ENCODE data around the gene PITX2.

PITX2 gene

DNA sequence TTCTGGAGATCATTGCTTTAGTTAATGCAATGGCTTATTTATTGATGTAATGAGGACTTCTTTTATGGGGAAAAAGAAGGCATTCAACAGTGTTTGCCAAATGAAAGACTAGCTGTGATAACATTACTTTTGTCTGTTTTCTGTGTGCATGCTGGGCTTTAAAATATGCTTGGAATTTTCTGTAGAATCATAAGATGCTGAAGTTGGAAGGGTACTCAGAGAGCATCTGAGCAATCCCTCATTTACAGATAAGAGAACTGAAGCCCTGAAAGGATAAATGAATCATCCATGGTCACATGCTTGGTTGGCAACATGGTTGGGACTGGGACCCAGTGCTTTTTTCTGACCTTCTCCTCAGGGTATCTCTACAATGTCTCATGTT, 31.4 kb upstream of the PITX2 start:
- no peak for DNase-seq
- no peak overlapping the region for H3K27ac ChIP-seq (ENCODE audit: low read length)
- H3K36me3 ChIP-seq (replicated peaks; ENCODE audit: insufficient read depth, low read length): no peaks in the 10 kb centered on the region
- no peak overlapping the region for H3K4me3 ChIP-seq (ENCODE audit: low read length)
- no peaks in the 10 kb centered on the region for H3K9me3 ChIP-seq (replicated peaks; ENCODE audit: insufficient read depth, low read length)
- no peaks in the 10 kb centered on the region for H3K4me1 ChIP-seq (ENCODE audit: low read length)
- no peaks in the 10 kb centered on the region for H3K79me2 ChIP-seq (ENCODE audit: low read length)
- H3K9me2 ChIP-seq (replicated peaks; ENCODE audit: insufficient read depth, low read length): no peaks in the 10 kb centered on the region
- no peaks in the 10 kb centered on the region for H3K27me3 ChIP-seq (replicated peaks; ENCODE audit: insufficient read depth, low read length)
- H3K4me2 ChIP-seq (ENCODE audit: low read depth, low read length): no peak overlapping the region
- H3K9ac ChIP-seq (ENCODE audit: low read length): no peak overlapping the region
- H4K20me1 ChIP-seq (ENCODE audit: insufficient read depth, low read length): no peaks in the 10 kb centered on the region
- H2AFZ ChIP-seq (ENCODE audit: low read length): no peak overlapping the region
- H3F3A ChIP-seq (ENCODE audit: insufficient read depth, low read length): no peaks in the 10 kb centered on the region
- TF ChIP-seq EZH2 (optimal IDR thresholded peaks at IDR 0.05; ENCODE audit: low read depth, low read length): no peak
- no peak for TF ChIP-seq CTCF (IDR thresholded peaks at IDR 0.05; ENCODE audit: low read length)
- no peak for TF ChIP-seq EZH2phosphoT487 (IDR thresholded peaks at IDR 0.05; ENCODE audit: low read length)

GRCh38 chr4:110653321-110654253, 30.7 kb upstream of the PITX2 start:
- no peak overlapping the region for H2AFZ ChIP-seq (ENCODE audit: low read length)
- no peak overlapping the region for H3K27ac ChIP-seq (ENCODE audit: low read length)
- TF ChIP-seq EZH2 (optimal IDR thresholded peaks at IDR 0.05; ENCODE audit: low read depth, low read length): no peak
- TF ChIP-seq EZH2phosphoT487 (IDR thresholded peaks at IDR 0.05; ENCODE audit: low read length): no peak
- TF ChIP-seq CTCF (IDR thresholded peaks at IDR 0.05; ENCODE audit: low read length): no peak
- H3K79me2 ChIP-seq (ENCODE audit: low read length): no peaks in the 10 kb centered on the region
- no peak overlapping the region for H3K4me2 ChIP-seq (ENCODE audit: low read depth, low read length)
- H3F3A ChIP-seq (ENCODE audit: insufficient read depth, low read length): no peaks in the 10 kb centered on the region
- no peaks in the 10 kb centered on the region for H4K20me1 ChIP-seq (ENCODE audit: insufficient read depth, low read length)
- no peaks in the 10 kb centered on the region for H3K27me3 ChIP-seq (replicated peaks; ENCODE audit: insufficient read depth, low read length)
- no peak overlapping the region for H3K9ac ChIP-seq (ENCODE audit: low read length)
- H3K4me1 ChIP-seq (ENCODE audit: low read length): no peaks in the 10 kb centered on the region
- no peaks in the 10 kb centered on the region for H3K36me3 ChIP-seq (replicated peaks; ENCODE audit: insufficient read depth, low read length)
- no peak overlapping the region for H3K4me3 ChIP-seq (ENCODE audit: low read length)
- no peaks in the 10 kb centered on the region for H3K9me3 ChIP-seq (replicated peaks; ENCODE audit: insufficient read depth, low read length)
- no peaks in the 10 kb centered on the region for H3K9me2 ChIP-seq (replicated peaks; ENCODE audit: insufficient read depth, low read length)
- no peak for DNase-seq

DNA sequence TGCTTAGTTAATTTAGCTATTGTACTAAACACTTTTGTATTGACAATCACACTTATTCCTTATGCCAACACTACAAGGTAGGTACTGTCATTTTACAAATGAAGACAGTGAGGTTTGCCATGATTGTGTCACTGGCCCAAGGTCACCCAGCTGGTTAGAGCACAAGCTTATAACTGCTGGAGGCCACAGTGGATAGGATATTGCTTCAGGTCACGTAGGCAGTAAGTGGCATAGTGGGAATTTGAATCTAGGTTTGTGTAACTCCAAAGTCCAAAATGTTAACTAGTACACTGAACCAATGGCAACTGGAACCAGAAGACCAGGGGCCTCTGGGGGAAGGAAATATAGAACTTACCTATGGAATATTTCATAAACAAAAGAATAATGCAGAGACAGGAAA, 21.1 kb upstream of the PITX2 start:
- H3K4me1 ChIP-seq (ENCODE audit: low read length): no peaks in the 10 kb centered on the region
- H3K27ac ChIP-seq (ENCODE audit: low read length): no peak overlapping the region
- H3K27me3 ChIP-seq (replicated peaks; ENCODE audit: insufficient read depth, low read length): no peaks in the 10 kb centered on the region

More for the DNA sequence above, 21.1 kb upstream of the PITX2 start:
- H4K20me1 ChIP-seq (ENCODE audit: insufficient read depth, low read length): no peaks in the 10 kb centered on the region
- H3F3A ChIP-seq (ENCODE audit: insufficient read depth, low read length): no peaks in the 10 kb centered on the region
- DNase-seq: no peak
- no peak overlapping the region for H3K4me3 ChIP-seq (ENCODE audit: low read length)
- H2AFZ ChIP-seq (ENCODE audit: low read length): no peak overlapping the region
- H3K9me2 ChIP-seq (replicated peaks; ENCODE audit: insufficient read depth, low read length): no peaks in the 10 kb centered on the region
- no peak overlapping the region for H3K9ac ChIP-seq (ENCODE audit: low read length)
- H3K4me2 ChIP-seq (ENCODE audit: low read depth, low read length): no peak overlapping the region
- TF ChIP-seq CTCF (IDR thresholded peaks at IDR 0.05; ENCODE audit: low read length): no peak
- H3K79me2 ChIP-seq (ENCODE audit: low read length): no peaks in the 10 kb centered on the region
- no peaks in the 10 kb centered on the region for H3K36me3 ChIP-seq (replicated peaks; ENCODE audit: insufficient read depth, low read length)
- H3K9me3 ChIP-seq (replicated peaks; ENCODE audit: insufficient read depth, low read length): no peaks in the 10 kb centered on the region
